Fibroblast of pulmonary artery (primary cell): ENCODE results near the gene SLC2A9.

Experiments
- DNase-seq: peaks from one replicate; pipeline ENCODE4 v3.0.0-alpha.2; 2010; ENCODE audit warnings: low read depth
- H3K4me3 ChIP-seq: replicated peaks from 2 replicates; pipeline ENCODE4 v1.5.1; 2011; ENCODE audit warnings: low read depth, mild to moderate bottlenecking, control low read depth, low read length, moderate library complexity
- TF ChIP-seq, protein P1 (sequence below): IDR thresholded peaks from 2 replicates; pipeline ENCODE4 v1.5.1; 2011; ENCODE audit warnings: mild to moderate bottlenecking, control low read depth, low read length, inconsistent platforms; ENCODE audit errors: missing control alignments

The SLC2A9 gene

DNA sequence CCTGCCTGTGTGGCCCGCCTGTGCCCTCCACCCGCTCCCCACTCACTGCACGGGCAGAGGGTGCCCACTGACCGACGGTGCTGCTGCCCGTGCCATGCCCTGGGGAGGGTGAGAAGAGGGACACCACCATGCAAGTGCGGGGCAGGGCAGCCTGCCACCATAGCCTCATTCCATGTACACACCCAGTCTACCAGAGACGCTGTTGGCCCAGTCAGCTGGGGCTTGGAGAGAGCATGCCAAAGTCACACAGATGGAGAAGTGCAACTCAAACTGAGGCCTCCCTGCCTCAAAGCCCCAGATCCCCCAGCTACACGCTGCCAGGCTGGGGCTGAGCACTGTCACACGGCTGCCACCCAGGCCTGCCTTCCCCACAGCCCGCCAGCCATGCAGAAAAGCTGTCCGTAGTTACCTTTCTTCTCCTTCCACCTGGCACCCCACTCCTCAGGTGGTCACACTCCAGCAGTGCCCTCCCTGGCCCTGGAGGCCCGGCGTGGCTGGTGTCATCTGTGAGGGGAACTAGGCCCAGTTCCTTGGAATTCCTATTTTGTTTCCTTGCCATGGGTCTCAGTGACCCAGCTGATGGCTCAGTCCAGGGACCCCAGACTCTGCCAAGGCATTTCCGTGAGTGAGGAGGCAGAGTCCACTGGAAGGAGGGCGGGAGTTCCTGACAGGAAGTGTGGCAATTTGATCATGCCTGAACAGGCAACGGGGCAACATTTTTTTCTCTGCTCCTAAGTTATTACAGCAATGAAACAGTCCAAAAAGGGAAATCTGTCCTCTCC, at the start of gene SLC2A9:
TSS of gene SLC2A9 (minus strand) at position 627 of the 782 bp plus-strand sequence. CDS start at position 559, 68 bp downstream.
- DNase-seq = peak; percentile 76
- TF ChIP-seq, protein P1, sequence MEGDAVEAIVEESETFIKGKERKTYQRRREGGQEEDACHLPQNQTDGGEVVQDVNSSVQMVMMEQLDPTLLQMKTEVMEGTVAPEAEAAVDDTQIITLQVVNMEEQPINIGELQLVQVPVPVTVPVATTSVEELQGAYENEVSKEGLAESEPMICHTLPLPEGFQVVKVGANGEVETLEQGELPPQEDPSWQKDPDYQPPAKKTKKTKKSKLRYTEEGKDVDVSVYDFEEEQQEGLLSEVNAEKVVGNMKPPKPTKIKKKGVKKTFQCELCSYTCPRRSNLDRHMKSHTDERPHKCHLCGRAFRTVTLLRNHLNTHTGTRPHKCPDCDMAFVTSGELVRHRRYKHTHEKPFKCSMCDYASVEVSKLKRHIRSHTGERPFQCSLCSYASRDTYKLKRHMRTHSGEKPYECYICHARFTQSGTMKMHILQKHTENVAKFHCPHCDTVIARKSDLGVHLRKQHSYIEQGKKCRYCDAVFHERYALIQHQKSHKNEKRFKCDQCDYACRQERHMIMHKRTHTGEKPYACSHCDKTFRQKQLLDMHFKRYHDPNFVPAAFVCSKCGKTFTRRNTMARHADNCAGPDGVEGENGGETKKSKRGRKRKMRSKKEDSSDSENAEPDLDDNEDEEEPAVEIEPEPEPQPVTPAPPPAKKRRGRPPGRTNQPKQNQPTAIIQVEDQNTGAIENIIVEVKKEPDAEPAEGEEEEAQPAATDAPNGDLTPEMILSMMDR = no peak
- H3K4me3 ChIP-seq = peak within 1 kb of the TSS; percentile 42

DNA sequence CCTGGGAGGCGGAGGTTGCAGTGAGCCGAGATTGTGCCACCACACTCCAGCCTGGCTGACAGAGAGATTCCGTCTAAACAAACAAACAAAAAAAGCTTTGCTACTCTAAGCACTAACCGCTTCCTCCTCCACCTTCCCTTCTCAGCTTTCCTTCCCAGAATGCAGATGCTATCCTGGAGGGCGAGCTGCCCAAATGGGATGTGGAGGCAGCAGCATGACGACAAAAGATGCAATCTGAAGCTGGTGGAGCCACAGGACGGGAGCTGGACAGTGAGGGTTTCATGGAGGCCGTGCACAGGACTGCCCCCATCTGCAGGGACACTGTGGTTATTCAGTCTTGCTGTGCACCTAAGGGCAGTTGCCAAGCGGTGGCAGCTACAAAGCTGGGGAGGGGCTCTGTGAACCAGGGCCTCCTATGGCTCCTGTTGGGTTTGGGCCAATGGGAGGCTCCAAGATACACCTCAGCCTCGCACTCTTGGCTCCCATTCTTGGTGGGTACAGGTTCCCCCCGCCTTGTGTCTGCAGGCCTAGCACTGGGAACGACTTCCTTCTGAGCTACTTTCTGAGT, 47.9 kb upstream of the SLC2A9 start:
- H3K4me3 ChIP-seq = no peak overlapping the region
- TF ChIP-seq, protein P1 = no peak

DNA sequence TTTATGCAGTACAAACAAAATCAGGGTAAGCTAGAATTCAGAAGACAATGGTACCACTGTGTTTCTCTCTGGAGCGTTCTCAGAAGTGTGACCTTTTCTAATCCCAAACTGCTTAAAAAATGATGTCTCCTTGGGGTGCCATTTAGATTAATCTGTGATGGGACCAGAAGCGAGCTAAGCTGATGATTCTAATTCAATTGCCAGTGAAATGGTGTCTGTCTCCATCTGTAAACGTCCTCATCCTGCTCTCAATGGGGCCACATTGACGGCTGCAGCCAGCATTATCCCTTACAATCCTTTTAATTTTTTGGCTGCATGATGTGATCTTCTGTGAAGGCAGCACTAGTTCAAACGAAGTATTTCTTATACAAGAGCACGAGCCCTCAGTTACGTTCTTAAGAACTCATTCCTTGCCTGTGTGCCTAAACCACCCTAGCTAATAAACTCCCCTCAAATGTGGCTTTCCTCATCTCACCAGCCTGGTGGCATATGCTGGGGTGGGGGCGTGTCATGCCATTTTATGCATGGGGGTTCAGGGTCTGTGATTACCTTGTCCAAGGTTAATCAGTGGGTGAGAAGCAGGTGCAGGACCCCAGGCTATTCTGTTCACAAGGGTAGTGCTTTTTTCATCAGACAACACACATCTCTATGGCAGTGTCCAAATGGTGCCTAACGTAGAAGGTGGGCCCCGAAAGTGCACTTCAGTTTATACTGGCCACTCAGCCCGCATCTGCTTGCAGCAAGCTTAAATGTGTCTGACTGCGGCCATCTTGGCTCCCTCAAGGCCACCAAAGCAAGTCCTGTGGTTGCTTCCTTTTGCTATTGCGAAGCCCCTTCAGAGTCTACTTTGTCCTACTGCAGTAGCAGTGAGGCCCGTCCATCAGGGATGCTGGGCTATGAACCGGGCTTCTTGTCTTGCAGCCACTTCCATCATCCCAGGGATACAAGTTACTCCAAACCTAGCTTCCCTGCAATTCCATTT, 45.7 kb upstream of the SLC2A9 start:
- no peak overlapping the region for H3K4me3 ChIP-seq
- TF ChIP-seq, protein P1 = no peak
- no peak for DNase-seq

More for the DNA sequence above, 47.9 kb upstream of the SLC2A9 start:
- DNase-seq = no peak

DNA sequence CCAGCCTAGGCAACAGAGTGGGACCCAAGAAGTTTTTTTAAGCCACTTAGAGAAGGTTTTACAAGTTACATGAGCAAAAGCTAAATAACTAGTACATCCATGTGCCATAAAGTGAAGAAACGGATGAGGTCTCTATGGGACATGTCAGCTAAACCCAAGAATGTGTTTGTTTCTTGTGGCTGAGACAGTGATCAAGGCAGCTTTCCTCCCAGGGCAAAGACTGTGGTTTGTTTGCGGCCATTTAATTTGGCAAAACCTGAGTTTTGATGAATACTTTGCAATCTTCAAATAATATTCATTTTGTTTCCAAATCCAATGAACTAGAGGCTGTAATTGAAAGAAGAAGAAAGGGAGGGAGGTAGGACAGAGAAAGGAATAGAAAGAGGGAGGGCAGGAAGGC, 44.9 kb upstream of the SLC2A9 start:
- no peak overlapping the region for H3K4me3 ChIP-seq
- TF ChIP-seq, protein P1 = no peak
- no peak for DNase-seq

DNA sequence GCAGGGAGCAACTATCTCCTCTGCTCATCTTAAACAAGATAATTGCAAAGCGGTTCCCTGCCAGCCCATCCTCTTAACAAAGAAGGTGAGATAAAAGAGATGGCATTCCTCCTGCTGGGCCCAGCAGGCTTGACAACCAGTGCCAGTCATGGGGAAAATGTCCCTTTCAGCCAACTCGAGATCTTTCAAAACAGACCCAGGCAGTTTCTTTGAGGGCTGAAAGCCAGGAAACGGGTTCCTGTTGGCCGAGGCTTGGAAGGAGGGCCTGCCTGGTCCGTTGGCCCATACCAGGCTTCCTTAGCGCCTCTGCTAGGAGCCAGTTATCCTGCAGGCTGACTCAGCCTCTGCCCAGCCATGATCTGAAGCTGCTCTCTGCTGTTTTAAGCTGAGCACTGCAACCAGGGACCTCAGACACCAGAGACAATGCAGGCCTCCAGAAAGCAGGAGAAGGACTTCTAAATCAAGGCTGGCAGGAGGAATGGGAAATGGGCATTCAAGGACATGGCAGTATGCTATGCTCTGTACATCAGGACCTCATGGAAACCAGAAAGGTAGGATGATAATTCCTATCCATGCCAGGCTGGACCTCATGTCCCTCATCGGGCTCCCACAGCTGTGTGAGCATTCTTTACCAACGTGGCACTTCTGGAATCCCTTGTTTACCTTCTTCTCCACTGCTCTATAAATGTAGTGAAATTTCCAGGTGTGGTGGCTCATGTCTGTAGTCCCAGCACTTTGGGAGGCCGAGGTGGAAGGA, 42.4 kb upstream of the SLC2A9 start:
- TF ChIP-seq, protein P1 = peak; percentile 96
- DNase-seq = peak; percentile 95

DNA sequence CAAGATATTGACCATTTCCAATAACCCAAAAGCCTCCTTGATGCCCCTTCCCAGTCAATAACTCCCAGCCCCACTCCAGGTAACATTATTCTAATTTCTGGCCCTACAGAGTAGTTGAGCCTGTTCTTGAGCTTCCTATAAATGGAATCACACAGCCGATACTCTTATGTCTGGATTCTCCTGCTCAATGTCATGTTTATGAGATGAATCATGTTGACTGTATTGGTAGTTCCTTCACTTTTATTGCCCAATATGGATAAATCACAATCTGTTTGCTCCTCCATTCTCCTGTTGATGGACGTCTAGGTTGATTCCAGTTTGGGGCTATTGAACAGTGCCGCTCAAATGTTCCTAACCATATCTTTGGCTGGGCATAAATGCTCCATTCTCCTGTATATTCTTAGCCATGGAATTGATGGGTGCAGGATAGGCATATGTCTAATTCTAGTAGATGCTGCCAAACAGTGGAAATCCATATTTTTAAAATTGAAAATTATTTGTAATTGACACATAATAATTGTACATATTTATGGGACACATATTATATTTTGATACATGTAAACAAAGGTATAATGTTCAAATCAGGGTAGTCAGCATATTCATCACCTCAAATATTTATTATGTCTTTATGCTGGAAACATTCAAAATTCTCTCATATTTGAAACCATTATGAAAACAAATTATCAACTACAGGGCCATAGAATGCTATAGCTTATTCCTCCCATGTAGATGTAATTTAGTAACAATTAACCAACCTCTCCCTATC, 40.5 kb upstream of the SLC2A9 start:
- TF ChIP-seq, protein P1 = no peak
- DNase-seq = peak; percentile 28
- no peak overlapping the region for H3K4me3 ChIP-seq

More for the DNA sequence above, 42.4 kb upstream of the SLC2A9 start:
- no peak overlapping the region for H3K4me3 ChIP-seq
